ENCODE data around the gene PPM1A. TPM values are rescaled to one million over a fixed set of nuclear protein-coding genes. Genes with fewer than 3 reads are reported as not detected.

PPM1A gene
- total RNA-seq, 1 experiment from 2014 or later = 28.1 TPM

GRCh38 chr14:60204104-60204842, 44.7 kb upstream of the PPM1A start:
- ATAC-seq (no peak), DNase-seq (ENCODE audit: low read depth, low spot score) (no peak)
- TF ChIP-seq TCF7L2 (IDR thresholded peaks at IDR 0.05; ENCODE audit: low read depth, low read length) (no peak), POLR2AphosphoS5 (IDR thresholded peaks at IDR 0.05; ENCODE audit: low read depth, low read length) (no peak), SIN3A (IDR thresholded peaks at IDR 0.05; ENCODE audit: borderline replicate concordance, insufficient read depth, low read depth, low read length) (no peak), REST (IDR thresholded peaks at IDR 0.05; ENCODE audit: insufficient read depth in 1 of 2, low read depth in 2 of 2, low read length in 1 of 2) (no peak), CTCF (IDR thresholded peaks at IDR 0.05) (no peak)
- Histone ChIP-seq H3K36me3 (ENCODE audit: control insufficient read depth, insufficient read depth, low read length) (no peaks in the 10 kb centered on the region), H3K4me3 (ENCODE audit: low read depth in 2 of 2, low read length in 2 of 2) (no peak overlapping the region), H3K4me1 (ENCODE audit: control insufficient read depth, insufficient read depth, low read length) (no peaks in the 10 kb centered on the region), H3K27ac (ENCODE audit: low read length) (no peak overlapping the region), H3K9me3 (ENCODE audit: control insufficient read depth, insufficient read depth, low read depth, low read length) (no peaks in the 10 kb centered on the region), H3K27me3 (ENCODE audit: control insufficient read depth, insufficient read depth, low read length) (no peaks in the 10 kb centered on the region)
- CTCF ChIA-PET = no interaction called here
- intact Hi-C loops (cut with micrococcal nuclease; ENCODE audit: unreplicated experiment) = loop anchor here (10.0 kb wide), 1 partner anchor 361 kb away; no protein-coding TSS in a partner anchor
- in situ Hi-C loops (cut with HindIII; ENCODE audit: low pct_unique_long_range_greater_than_20kb, low sequenced_read_pairs) = no loop called here
- POLR2A ChIA-PET = no interaction called here
- BruUV-seq (replicated peaks) = no TSS peak

- Histone ChIP-seq H3K27ac (ENCODE audit: low read length) (no peak overlapping the region), H3K27me3 (ENCODE audit: control insufficient read depth, insufficient read depth, low read length) (no peaks in the 10 kb centered on the region), H3K4me1 (ENCODE audit: control insufficient read depth, insufficient read depth, low read length) (no peaks in the 10 kb centered on the region), H3K36me3 (ENCODE audit: control insufficient read depth, insufficient read depth, low read length) (no peaks in the 10 kb centered on the region), H3K9me3 (ENCODE audit: control insufficient read depth, insufficient read depth, low read depth, low read length) (no peaks in the 10 kb centered on the region), H3K4me3 (ENCODE audit: low read depth in 2 of 2, low read length in 2 of 2) (no peak overlapping the region)
- ChIA-PET CTCF (no interaction called here), POLR2A (no interaction called here)
- ATAC-seq = no peak
- BruUV-seq (replicated peaks) = no TSS peak
- DNase-seq (ENCODE audit: low read depth, low spot score) = no peak
- intact Hi-C loops (cut with micrococcal nuclease; ENCODE audit: unreplicated experiment) (loop anchor here (10.0 kb wide), 1 partner anchor 360 kb away; no protein-coding TSS in a partner anchor), in situ Hi-C loops (cut with HindIII; ENCODE audit: low pct_unique_long_range_greater_than_20kb, low sequenced_read_pairs) (no loop called here)
- no peak for TF ChIP-seq REST (IDR thresholded peaks at IDR 0.05; ENCODE audit: insufficient read depth in 1 of 2, low read depth in 2 of 2, low read length in 1 of 2)
- no peak for TF ChIP-seq TCF7L2 (IDR thresholded peaks at IDR 0.05; ENCODE audit: low read depth, low read length)
- no peak for TF ChIP-seq POLR2AphosphoS5 (IDR thresholded peaks at IDR 0.05; ENCODE audit: low read depth, low read length)
- no peak for TF ChIP-seq SIN3A (IDR thresholded peaks at IDR 0.05; ENCODE audit: borderline replicate concordance, insufficient read depth, low read depth, low read length)
- no peak for TF ChIP-seq CTCF (IDR thresholded peaks at IDR 0.05)
Measured at GRCh38 chr14:60204843-60205774, 43.9 kb upstream of the PPM1A start.

All from Panc1 (cell line).